Body of pancreas (tissue), 4 donors: ENCODE measurements around the gene RHAG.

Experiments
- POLR2A ChIP-seq, 3 donors: fragments of 450-650 bp; IDR thresholded peaks; one replicate each; pipeline ENCODE4 v1.6.1; 2016; ENCODE audit warnings: antibody characterized with exemption in 3 of 3, mild to moderate bottlenecking in 2 of 3
- TF ChIP-seq, protein P1 (sequence below), 7 experiments: fragments of 450-650 bp in 4 of 7; fragments of 200-600 bp in 3 of 7; sonication (generic) in 3 of 7; IDR thresholded peaks; one replicate each; pipeline ENCODE4 v1.5.1; 2016 to 2019; ENCODE audit warnings: antibody characterized with exemption in 7 of 7

DNA sequence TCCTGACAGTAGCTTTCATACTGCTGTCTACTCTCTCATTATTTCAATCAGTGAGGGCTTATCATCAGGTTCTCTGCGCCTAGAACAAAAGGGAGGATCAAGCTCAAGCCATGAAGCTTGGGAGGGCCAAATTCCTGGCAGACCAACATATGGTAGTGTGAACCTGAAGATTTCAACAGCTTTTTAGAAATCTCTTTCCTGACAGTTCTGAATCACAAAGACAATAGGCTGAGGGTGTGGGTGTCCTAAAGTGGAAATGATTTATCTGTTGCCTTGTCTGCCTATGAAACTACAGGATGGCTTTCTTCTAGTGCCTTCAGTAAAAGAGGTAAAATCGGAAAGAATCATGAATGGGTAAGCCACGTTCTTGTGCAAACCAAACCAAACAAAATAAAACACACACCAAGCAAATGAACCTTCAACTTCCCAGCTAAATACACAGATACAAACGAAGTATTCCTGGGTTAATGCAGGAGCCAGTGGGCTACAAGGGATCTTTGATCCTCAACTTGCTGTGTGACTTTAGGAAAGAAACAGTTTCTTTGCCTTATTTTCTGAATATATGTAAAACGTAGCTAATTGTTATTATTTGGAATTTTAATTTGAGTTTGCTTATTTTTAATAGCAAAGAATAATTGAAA, 2.7 kb upstream of the RHAG start:
- TF ChIP-seq, protein P1, sequence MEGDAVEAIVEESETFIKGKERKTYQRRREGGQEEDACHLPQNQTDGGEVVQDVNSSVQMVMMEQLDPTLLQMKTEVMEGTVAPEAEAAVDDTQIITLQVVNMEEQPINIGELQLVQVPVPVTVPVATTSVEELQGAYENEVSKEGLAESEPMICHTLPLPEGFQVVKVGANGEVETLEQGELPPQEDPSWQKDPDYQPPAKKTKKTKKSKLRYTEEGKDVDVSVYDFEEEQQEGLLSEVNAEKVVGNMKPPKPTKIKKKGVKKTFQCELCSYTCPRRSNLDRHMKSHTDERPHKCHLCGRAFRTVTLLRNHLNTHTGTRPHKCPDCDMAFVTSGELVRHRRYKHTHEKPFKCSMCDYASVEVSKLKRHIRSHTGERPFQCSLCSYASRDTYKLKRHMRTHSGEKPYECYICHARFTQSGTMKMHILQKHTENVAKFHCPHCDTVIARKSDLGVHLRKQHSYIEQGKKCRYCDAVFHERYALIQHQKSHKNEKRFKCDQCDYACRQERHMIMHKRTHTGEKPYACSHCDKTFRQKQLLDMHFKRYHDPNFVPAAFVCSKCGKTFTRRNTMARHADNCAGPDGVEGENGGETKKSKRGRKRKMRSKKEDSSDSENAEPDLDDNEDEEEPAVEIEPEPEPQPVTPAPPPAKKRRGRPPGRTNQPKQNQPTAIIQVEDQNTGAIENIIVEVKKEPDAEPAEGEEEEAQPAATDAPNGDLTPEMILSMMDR (IDR thresholded peaks at IDR 0.05): no peak
- no peak for TF ChIP-seq POLR2A (IDR thresholded peaks at IDR 0.05)
